Ammon's horn (tissue), 1 donor: ENCODE measurements around the gene FIG4.
"Not testable (repeated sequence)": the region's sequence is repeated elsewhere in the genome, so short reads cannot be mapped to it uniquely, and the experiment has no call there.

Source experiments
- DNase-seq: peaks from one replicate; pipeline ENCODE4 v3.0.0-alpha.2; 2016; ENCODE audit warnings: low spot score

FIG4 gene

DNA sequence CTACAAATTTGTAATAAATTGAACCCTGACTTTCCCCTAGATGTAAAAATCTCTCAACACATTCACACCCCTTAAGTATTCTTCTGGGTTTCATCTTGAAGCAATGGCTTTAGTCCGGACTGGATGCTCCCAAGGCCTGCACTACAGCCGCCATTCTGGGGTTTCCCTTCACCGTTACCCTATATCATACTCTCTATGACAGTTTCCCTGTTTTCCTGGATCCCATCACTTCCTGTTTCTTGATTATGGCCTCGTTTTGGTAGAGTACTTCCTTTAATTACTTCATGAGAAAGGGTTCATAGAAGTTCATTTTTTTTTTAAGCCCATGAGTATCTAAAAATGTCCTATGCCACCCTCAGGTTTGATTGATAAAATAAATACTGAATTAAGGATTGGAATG lies 11.7 kb downstream of the FIG4 start:
- DNase-seq: no peak

GRCh38 chr6:109705258-109705657 lies 14.2 kb downstream of the FIG4 start:
- peak; percentile 91 for DNase-seq

GRCh38 chr6:109706513-109706912 lies 15.4 kb downstream of the FIG4 start:
- no peak for DNase-seq

GRCh38 chr6:109708099-109708498 lies 17.0 kb downstream of the FIG4 start:
- DNase-seq: not testable (repeated sequence)

DNA sequence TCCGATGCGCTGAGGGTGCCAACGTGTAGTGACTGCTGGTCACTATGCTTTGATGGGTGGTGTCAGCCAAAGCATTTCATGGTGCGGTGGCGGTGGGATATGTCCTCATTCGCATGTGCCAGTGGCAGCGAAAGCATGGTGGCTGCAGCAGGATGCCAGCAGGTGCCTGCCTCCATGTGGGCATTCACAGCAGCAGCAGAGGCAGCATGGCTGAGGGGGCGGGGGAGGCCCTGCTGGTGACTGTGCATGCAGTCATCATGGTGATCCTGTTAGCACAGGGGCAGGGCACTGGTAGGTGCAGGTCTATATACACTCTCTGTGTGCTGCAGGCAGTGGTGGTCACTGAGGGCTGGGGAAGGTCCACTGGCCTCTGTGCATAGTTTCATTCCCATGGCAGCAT lies 22.0 kb downstream of the FIG4 start:
- no peak for DNase-seq

DNA sequence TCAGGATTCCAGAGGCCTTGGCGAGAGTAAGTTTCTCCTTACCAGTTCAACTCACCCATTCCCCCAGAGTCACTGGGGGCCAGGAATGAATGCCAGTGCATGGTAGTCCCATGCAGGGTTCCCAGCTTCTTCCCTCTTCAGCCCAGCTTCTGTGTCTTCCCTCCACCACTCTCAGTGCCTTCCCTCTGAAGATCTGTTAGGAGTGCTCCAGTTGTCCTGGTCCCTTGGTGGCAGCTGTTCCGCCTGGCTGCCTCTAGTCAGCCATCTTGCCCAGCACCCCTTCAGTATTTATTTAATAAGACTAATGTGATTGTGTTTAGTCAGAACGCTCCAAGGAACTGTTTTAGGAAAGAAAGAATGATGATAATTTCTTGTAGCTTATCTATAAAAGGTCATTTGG lies 23.1 kb downstream of the FIG4 start:
- DNase-seq: no peak

GRCh38 chr6:109714611-109715010 lies 23.5 kb downstream of the FIG4 start:
- DNase-seq: no peak

GRCh38 chr6:109715616-109716015 lies 24.5 kb downstream of the FIG4 start:
- no peak for DNase-seq

DNA sequence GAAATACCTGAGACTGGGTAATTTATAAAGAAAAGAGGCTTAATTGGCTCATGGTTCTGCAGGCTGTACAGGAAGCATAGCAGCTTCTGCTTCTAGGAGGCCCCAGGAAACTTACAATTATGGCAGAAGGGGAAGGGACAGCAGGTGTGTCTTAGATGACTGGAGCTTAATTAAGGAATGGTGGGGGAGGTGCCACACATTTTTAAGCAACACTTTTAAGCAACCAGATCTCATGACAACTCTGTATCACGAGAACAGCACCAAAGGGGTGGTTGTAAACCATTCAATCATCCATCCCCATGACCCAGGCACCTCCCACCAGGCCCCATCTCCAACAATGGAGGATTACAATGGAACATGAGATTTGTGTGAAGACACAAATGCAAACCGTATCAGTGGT lies 26.9 kb downstream of the FIG4 start:
- no peak for DNase-seq

- DNase-seq: no peak
Observed at GRCh38 chr6:109718991-109719390, 27.9 kb downstream of the FIG4 start.

DNA sequence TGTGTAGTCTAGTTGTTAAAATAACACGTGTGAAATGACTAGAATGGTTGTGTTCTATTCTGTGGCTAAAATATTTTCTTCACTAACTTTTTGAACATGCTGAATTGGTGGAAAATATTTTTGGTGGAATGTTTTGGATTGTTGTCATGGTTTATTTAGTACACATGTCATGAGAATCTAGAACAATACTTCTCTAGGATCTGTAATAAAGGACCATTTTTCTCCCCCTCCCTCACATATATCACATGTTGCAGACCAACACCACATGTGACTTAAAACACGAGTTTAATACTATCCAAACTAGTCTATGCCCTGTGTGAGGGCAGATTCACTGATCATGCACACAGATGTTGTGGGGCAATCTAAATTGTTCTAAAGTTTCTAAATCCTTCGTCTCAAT lies 29.2 kb downstream of the FIG4 start:
- DNase-seq: no peak

DNA sequence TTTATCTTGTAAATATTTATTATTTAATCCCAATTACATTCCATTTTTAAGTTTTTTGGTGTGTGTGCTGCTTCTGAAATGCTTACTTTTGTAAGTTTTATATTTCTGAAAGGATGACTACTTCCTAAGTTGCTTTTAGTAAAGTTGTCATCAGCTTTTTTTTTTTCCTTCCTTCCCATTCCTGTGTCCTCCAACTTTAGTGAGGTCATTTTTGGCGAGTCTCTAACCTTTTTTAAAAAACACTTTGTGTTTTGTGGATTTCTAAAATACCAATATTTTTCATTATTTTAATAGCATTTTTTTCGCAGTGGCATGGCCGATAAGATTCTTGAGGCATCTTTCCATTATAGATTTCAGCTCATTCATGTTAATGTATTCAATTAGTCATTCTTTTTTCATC lies 30.9 kb downstream of the FIG4 start:
- no peak for DNase-seq

- DNase-seq: no peak
Observed at GRCh38 chr6:109722564-109723254, 31.6 kb downstream of the FIG4 start.

DNA sequence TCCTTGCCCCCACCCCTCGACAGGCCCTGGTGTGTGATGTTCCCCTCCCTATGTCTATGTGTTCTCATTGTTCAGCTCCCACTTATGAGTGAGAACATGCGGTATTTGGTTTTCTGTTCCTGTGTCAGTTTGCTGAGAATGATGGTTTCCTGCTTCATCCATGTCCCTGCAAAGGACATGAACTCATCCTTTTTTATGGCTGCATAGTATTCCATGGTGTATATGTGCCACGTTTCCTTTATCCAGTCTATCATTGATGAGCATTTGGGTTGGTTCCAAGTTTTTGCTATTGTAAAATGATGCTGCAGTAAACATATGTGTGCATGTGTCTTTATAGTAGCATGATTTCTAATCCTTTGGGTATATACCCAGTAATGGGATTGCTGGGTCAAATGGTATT lies 34.2 kb downstream of the FIG4 start:
- not testable (repeated sequence) for DNase-seq

GRCh38 chr6:109736273-109737025 lies 45.4 kb downstream of the FIG4 start:
- no peak for DNase-seq

DNA sequence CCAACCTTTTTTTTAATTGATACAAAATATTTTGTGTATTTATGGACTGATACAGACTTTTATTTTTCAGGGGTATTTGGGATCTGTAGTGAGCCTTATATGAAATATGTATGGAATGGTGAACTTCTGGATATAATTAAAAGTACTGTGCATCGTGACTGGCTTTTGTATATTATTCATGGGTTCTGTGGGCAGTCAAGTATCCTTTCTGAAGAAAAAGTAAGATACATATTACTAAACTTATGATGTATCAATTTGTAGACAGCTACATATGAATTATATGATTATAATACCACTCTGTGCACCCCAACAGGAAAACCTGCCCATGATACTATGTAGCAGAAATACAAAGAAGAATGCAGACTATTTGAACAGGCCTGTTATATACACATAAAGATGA lies 47.2 kb downstream of the FIG4 start:
- DNase-seq: no peak

- no peak for DNase-seq
Observed at GRCh38 chr6:109738667-109739066, 47.6 kb downstream of the FIG4 start.

DNA sequence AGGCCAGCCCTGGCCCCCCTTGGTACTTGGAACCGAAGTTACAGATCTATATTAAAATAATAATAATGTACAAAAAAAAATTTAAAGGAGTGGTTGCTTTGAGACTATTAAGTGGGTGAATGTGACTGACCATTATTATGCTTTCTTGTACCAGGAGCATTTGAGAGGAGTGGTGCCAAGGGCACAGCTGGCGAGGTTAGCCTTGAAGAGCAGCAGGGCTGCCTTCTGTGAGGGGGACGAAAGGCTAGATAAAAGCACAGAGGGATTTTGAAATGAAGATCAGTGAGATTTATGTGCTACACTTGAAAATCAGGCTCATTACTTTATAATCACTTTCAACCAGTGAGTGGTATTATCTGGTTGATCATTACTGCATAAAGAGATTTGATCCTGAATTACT lies 48.6 kb downstream of the FIG4 start:
- DNase-seq: no peak

- DNase-seq: no peak
Observed at GRCh38 chr6:109740787-109741186, 49.7 kb downstream of the FIG4 start.

GRCh38 chr6:109743739-109744138 lies 52.6 kb downstream of the FIG4 start:
- no peak for DNase-seq

DNA sequence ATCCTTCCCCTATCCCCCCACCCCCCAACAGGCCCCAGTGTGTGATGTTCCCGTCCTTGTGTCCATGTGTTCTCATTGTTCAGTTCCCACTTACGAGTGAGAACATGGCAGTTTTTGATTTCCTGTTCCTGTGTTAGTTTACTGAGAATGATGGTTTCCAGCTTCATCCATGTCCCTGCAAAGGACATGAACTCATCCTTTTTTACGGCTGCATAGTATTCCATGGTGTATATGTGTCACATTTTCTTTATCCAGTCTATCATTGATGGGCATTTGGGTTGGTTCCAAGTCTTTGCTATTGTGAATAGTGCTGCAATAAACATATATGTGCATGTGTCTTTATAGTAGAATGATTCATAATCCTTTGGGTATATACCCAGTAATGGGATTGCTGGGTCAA lies 53.7 kb downstream of the FIG4 start:
- DNase-seq: not testable (repeated sequence)

DNA sequence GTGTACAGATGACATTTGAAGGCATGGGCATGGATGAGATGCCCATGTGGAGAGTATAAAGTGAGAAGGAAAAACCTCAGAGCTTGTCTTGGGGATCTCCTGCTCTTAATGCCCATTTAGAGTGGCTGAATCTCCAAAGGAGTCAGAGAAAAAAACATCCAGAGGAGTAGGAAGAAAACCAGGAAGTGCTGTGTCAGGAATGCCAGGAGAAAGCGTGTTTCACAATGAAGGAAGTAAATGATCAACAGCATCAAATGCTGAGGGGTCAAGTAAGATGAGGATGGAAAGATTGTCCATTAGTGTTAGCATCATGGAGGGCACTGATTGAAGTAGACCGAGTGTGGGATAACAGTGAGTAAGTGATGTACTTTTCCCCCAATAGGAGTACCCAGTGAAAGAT lies 56.1 kb downstream of the FIG4 start:
- no peak for DNase-seq

DNA sequence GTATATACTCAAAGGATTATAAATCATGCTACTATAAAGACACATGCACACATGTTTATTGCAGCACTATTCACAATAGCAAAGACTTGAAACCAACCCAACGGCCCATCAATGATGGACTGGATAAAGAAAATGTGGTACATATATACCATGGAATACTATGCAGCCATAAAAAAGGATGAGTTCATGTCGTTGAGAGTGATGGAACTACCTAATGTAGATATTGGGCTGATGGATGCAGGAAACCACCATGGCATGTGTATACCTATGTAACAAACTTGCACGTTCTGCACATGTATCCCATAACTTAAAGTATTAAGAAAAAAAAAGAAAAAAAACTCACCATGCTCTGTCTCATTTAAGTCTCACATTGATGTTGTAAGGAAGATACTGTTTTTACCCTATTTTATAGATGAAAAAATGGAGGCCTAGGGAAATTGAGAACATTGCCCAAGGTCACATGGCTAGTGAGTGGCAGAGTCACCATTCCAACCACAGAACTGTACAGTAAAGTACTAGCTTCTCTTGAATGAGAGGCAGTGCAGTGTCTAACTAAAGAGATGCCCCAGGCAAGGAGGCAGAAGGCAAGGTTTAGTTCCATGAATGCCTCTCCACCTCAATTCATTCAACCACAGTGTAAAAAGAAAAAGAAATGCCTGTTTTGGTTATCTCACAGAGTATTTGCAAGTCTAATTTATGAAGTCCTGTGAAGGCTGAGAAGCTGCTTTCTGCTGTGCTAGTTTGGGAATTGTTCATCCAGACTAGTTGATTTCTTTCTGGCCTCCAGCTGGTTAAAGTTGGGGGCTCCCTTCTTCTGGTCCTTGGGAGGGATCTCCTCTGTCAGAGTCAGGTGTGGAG lies 68.2 kb downstream of the FIG4 start:
- no peak for DNase-seq
